ENCODE data around the gene CYTH1.
A peak's percentile ranks its signal among the peaks of the same experiment; 100 is the strongest.
"Not testable (repeated sequence)": the region's sequence is repeated elsewhere in the genome, so short reads cannot be mapped to it uniquely, and the experiment has no call there.

The CYTH1 gene

GRCh38 chr17:78787444-78787843, 5.4 kb upstream of the CYTH1 start:
- H3K9me3 ChIP-seq (ENCODE audit: control insufficient read depth, insufficient read depth, low read length), result no peaks in the 10 kb centered on the region
- peaks cover 9% of the 10 kb centered on the region for H3K4me1 ChIP-seq (ENCODE audit: insufficient read depth, low read length)
- H3K9ac ChIP-seq (ENCODE audit: low read depth, low read length), result no peak overlapping the region
- no peaks in the 10 kb centered on the region for H3K36me3 ChIP-seq (ENCODE audit: insufficient read depth, low read length)

DNA sequence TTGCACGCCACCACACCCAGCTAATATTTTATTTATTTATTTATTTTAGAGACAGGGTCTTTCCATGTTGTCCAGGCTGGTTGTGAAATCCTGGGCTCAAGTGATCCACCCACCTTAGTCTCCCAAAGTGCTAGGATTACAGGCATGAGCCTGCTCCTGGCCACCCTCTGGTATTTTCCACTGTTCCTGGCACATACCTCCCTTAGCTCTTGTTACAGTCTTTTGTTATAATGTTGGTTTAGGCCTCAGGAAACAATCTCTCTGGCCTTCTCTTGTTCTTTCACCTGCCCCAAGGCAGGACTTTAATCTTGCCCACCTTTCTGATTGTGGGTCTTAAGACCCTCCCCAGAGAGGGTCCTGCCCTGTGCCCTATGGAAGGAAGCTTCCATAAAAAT, 3.6 kb upstream of the CYTH1 start:
- H3K36me3 ChIP-seq (ENCODE audit: insufficient read depth, low read length), result no peaks in the 10 kb centered on the region
- H3K4me1 ChIP-seq (ENCODE audit: insufficient read depth, low read length), result peaks cover 5% of the 10 kb centered on the region
- no peaks in the 10 kb centered on the region for H3K9me3 ChIP-seq (ENCODE audit: control insufficient read depth, insufficient read depth, low read length)
- no peak overlapping the region for H3K9ac ChIP-seq (ENCODE audit: low read depth, low read length)

DNA sequence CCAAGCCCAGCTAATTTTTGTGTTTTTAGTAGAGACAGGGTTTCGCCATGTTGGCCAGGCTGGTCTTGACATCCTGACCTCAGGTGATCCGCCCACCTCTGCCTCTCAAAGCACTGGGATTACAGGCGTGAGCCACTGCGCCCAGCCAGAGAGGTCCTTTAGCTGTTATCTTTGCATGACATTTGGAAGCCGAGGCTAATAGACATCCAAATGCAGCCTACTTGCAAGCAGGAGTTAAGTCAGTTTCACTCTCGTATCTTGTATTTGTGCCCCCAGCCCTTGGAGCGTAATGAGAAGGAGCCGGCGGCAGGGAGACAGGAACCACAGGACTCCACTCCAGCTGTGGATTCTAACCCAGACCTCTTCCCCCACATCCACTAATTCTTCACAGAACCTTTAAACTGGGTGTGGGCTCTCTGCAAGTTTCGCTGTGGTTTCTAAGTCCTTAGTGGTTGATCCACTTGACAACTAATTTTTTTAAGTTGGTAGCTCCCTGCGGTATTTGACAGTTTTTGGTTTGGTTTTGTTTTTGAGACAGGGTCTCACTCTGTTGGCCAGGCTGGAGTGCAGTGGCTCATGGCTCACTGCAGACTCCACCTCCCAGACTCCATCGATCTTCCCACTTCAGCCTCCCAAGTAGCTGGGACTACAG, 3.1 kb upstream of the CYTH1 start:
- Histone ChIP-seq H3K9me3 (ENCODE audit: control insufficient read depth, insufficient read depth, low read length) (no peaks in the 10 kb centered on the region), H3K4me1 (ENCODE audit: insufficient read depth, low read length) (peaks cover 5% of the 10 kb centered on the region), H3K36me3 (ENCODE audit: insufficient read depth, low read length) (no peaks in the 10 kb centered on the region), H3K9ac (ENCODE audit: low read depth, low read length) (no peak overlapping the region)

DNA sequence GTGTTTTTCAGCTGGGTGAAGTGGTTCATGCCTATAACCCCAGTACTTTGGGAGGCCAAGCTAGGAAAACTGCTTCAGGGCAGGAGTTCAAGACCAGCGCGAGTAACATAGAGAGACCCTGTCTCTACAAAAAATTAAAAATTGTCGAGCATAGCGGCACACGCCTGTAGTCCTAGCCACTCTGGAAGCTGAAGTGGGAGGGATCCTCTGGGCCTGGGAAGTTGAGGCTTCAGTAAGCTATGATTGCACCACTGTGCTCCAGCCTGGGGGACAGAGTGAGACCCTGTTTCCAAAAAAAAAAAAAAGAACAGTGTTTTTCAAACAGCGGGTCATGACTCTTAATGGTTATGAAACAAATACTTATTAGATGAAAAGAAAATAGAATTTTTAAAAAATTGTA, 2.3 kb upstream of the CYTH1 start:
- Histone ChIP-seq H3K9ac (ENCODE audit: low read depth, low read length) (no peak overlapping the region), H3K36me3 (ENCODE audit: insufficient read depth, low read length) (no peaks in the 10 kb centered on the region), H3K4me1 (ENCODE audit: insufficient read depth, low read length) (peaks cover 5% of the 10 kb centered on the region), H3K9me3 (ENCODE audit: control insufficient read depth, insufficient read depth, low read length) (no peaks in the 10 kb centered on the region)

- Histone ChIP-seq H3K36me3 (ENCODE audit: insufficient read depth, low read length) (no peaks in the 10 kb centered on the region), H3K4me1 (ENCODE audit: insufficient read depth, low read length) (peaks cover 5% of the 10 kb centered on the region), H3K9me3 (ENCODE audit: control insufficient read depth, insufficient read depth, low read length) (no peaks in the 10 kb centered on the region), H3K9ac (ENCODE audit: low read depth, low read length) (no peak overlapping the region)
Measured at GRCh38 chr17:78783711-78784324, 1.7 kb upstream of the CYTH1 start.

- Histone ChIP-seq H3K4me1 (ENCODE audit: insufficient read depth, low read length) (no peaks in the 10 kb centered on the region; the same call in 1 of the 2 replicates), H3K9me3 (ENCODE audit: control insufficient read depth, insufficient read depth, low read length) (no peaks in the 10 kb centered on the region), H3K36me3 (ENCODE audit: insufficient read depth, low read length) (no peaks in the 10 kb centered on the region), H3K9ac (ENCODE audit: low read depth, low read length) (peak overlapping the region; percentile 64)
Measured at GRCh38 chr17:78781104-78781892, 775 bp downstream of the CYTH1 start.

DNA sequence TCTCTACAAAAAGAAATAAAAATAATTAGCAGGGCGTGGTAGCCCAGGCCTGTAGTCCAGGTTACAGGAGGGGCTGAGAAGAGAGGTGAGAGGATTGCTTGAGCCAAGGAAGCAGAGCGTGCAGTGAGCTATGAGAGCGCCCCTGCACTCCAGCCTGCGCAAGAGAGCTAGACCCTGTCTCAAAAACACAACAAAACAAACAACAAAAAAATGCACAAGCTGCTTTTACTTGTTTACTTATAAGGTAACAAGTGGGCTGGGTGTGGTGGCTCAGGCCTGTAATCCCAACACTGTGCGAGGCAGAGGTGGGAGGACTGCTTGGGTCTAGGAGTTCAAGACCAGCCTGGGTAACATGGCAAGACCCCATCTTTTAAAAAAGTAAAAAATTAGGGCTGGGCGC, 1.7 kb downstream of the CYTH1 start:
- Histone ChIP-seq H3K36me3 (ENCODE audit: insufficient read depth, low read length) (no peaks in the 10 kb centered on the region), H3K9me3 (ENCODE audit: control insufficient read depth, insufficient read depth, low read length) (no peaks in the 10 kb centered on the region), H3K4me1 (ENCODE audit: insufficient read depth, low read length) (no peaks in the 10 kb centered on the region; the same call in 1 of the 2 replicates), H3K9ac (ENCODE audit: low read depth, low read length) (no peak overlapping the region)

- Histone ChIP-seq H3K9me3 (ENCODE audit: control insufficient read depth, insufficient read depth, low read length) (no peaks in the 10 kb centered on the region), H3K36me3 (ENCODE audit: insufficient read depth, low read length) (no peaks in the 10 kb centered on the region), H3K4me1 (ENCODE audit: insufficient read depth, low read length) (no peaks in the 10 kb centered on the region; the same call in 1 of the 2 replicates), H3K9ac (ENCODE audit: low read depth, low read length) (no peak overlapping the region)
Measured at GRCh38 chr17:78779850-78780249, 2.2 kb downstream of the CYTH1 start.

GRCh38 chr17:78779286-78779651, 2.8 kb downstream of the CYTH1 start:
- H3K4me1 ChIP-seq (ENCODE audit: insufficient read depth, low read length); H3K9ac ChIP-seq (ENCODE audit: low read depth, low read length); H3K36me3 ChIP-seq (ENCODE audit: insufficient read depth, low read length); H3K9me3 ChIP-seq (ENCODE audit: control insufficient read depth, insufficient read depth, low read length): not testable (repeated sequence)

DNA sequence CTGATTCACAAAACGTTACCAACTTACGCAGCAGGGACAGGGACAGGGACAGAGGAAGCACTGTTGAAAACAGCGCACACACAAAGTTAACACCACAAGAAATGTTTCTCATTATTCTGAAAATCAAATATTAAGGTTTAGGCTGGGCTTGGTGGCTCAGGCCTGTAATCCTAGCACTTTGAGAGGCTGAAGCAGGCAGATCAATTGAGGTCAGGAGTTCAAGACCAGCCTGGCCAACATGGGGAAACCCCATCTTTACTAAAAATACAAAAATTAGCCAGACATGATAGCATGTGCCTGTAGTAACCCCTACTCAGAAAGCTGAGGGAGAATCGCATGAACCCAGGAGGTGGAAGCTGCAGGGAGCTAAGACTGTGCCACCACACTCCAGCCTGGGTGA, 4.2 kb downstream of the CYTH1 start:
- H3K9me3 ChIP-seq (ENCODE audit: control insufficient read depth, insufficient read depth, low read length), result no peaks in the 10 kb centered on the region
- H3K36me3 ChIP-seq (ENCODE audit: insufficient read depth, low read length), result no peaks in the 10 kb centered on the region
- H3K4me1 ChIP-seq (ENCODE audit: insufficient read depth, low read length), result no peaks in the 10 kb centered on the region; the same call in 1 of the 2 replicates
- H3K9ac ChIP-seq (ENCODE audit: low read depth, low read length), result no peak overlapping the region

DNA sequence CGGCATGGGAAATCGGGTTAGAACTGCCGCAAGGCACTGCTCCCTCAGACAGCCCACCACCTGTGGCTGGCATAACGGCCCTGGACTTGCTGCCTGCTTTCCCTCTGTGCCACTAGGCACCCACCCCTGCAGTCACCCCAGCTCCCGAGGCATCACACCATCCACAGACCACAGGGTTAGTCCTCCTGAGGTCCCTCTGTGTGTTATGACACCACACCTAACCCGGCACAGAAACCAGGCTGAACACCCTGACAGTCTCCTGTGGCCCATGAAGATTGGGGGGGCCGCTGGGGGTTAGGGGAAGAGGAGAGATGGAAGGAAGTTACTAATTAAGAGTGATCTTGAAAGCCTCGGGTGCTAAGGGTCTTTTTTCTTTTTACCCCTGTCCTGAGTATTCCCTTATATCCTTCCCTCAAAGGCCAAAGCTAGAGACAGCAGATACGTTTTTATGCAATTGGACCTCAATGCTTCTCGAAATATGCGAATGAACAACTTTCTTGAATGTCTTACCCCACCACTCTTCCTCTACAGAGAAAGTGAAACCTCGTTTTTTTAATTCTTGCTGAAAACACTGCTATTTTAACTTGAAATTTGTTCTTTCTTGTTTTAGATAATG, 7.0 kb downstream of the CYTH1 start:
- Histone ChIP-seq H3K36me3 (ENCODE audit: insufficient read depth, low read length) (no peaks in the 10 kb centered on the region), H3K9me3 (ENCODE audit: control insufficient read depth, insufficient read depth, low read length) (no peaks in the 10 kb centered on the region), H3K9ac (ENCODE audit: low read depth, low read length) (no peak overlapping the region), H3K4me1 (ENCODE audit: insufficient read depth, low read length) (no peaks in the 10 kb centered on the region; the same call in 1 of the 2 replicates)

- Histone ChIP-seq H3K4me1 (ENCODE audit: insufficient read depth, low read length) (no peaks in the 10 kb centered on the region; the same call in 1 of the 2 replicates), H3K9me3 (ENCODE audit: control insufficient read depth, insufficient read depth, low read length) (no peaks in the 10 kb centered on the region), H3K9ac (ENCODE audit: low read depth, low read length) (no peak overlapping the region), H3K36me3 (ENCODE audit: insufficient read depth, low read length) (no peaks in the 10 kb centered on the region)
Measured at GRCh38 chr17:78774453-78774852, 7.6 kb downstream of the CYTH1 start.

DNA sequence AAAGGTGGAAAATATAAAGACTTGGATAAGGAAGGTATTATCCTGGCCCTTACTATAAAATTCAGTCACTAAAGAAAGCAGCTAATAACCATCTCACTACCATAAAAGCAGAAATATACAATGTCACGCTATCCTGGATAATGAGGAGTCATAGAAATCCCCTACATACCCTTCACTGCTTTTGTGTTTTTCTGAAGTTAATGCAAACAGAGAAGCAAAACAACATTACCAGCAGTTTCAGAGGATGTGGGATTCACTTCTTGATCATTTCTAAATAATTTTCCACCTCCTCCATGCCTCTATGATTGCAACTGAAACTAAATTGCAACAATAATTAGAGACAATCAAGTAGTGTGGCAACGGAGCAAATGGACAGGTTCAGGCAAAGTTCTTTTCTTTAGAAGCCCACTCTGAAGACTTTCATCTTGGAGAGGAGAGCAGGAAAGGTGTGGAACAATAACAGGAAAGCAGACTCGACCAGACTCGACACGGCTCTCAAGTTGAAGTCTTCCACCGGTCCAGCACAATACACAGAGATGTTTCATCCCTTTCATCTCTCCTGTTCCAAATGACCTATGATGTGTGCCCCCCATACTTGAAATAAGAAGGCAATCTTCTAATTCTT, 10.2 kb downstream of the CYTH1 start:
- H3K4me1 ChIP-seq (ENCODE audit: insufficient read depth, low read length), result no peaks in the 10 kb centered on the region; the same call in 1 of the 2 replicates

GRCh38 chr17:78769196-78769773, 12.8 kb downstream of the CYTH1 start:
- H3K9me3 ChIP-seq (ENCODE audit: control insufficient read depth, insufficient read depth, low read length), result no peaks in the 10 kb centered on the region
- H3K36me3 ChIP-seq (ENCODE audit: insufficient read depth, low read length), result no peaks in the 10 kb centered on the region
- H3K4me1 ChIP-seq (ENCODE audit: insufficient read depth, low read length), result no peaks in the 10 kb centered on the region
- H3K9ac ChIP-seq (ENCODE audit: low read depth, low read length), result no peak overlapping the region

More for the DNA sequence above, 10.2 kb downstream of the CYTH1 start:
- no peaks in the 10 kb centered on the region for H3K9me3 ChIP-seq (ENCODE audit: control insufficient read depth, insufficient read depth, low read length)
- no peaks in the 10 kb centered on the region for H3K36me3 ChIP-seq (ENCODE audit: insufficient read depth, low read length)
- no peak overlapping the region for H3K9ac ChIP-seq (ENCODE audit: low read depth, low read length)
